Measurements from ENCODE around the gene SART3.

The SART3 gene

DNA sequence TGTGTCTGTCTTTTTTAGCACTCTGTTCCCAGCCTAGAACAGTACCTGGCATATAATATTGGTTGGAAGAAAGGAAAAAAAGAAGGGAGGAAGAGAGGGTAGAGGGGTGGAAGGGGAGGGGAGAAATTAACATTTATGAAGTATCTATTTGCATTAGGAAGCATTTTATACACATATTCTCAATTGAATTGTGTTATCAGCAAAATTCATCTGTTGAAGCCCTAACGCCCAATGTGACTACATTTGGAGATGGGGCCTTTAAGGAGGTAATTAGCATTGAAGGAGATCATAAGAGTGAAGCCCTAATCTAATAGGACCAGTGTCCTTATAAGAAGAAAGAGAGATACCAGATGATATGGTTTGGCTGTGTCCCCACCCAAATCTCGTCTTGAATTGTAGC, 76.1 kb downstream of the SART3 start:
- DNase-seq: no peak

DNA sequence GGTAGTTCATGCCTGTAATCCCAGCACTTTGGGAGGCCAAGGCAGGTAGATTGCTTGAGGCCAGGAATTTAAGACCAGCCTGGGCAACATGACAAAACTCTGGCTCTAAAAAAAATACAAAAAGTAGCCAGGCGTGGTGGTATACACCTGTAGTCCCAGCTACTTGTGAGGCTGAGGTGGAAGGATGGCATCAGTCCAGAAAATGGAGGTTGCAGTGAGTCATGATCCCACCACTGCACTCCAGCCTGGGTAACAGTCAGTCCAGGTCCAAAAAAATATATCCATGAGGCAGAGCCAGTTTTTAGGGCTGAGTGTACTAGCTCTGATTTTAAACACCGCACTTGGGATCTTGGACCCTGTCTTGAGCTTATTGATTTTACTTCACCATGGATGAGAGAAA, 76.5 kb downstream of the SART3 start:
- no peak for DNase-seq

DNA sequence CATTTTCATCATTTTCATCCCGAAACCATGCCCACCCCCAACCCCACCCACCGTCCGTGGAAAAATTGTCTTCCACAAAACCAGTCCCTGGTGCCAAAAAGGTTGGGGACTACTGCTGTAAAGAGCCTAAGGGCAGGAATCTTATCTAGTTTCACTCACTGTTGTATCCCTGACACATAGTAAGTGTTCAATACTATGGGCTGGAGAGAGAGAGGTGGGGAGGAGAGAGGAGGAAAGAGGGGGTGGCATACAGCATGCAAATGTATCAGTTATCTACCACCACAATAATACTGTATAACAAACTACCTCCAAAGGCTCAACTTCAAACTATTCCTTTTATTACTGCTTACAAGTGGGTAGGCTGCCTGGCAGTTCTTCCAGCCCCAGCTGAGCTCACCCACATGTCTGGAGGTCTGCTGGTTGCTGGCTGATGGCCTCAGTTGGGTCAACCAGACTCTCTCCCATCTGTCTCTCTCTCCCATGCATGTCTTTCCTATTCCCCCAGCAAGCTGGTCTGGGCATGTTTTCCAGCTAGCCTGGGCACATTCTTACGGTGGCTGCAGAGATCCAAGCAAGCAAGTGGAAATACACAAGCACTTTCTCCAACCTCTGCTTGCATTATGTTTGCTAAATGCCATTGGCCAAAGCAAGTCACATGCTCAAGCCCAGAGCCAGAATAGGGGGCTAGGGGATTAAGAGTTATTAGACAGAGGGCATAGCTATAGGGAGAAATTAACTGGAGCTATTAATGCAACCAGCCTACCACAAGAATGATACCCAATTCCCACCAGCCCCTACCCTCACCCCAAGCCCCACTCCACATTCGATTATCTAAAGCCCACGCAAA, 77.5 kb downstream of the SART3 start:
- no peak for DNase-seq

DNA sequence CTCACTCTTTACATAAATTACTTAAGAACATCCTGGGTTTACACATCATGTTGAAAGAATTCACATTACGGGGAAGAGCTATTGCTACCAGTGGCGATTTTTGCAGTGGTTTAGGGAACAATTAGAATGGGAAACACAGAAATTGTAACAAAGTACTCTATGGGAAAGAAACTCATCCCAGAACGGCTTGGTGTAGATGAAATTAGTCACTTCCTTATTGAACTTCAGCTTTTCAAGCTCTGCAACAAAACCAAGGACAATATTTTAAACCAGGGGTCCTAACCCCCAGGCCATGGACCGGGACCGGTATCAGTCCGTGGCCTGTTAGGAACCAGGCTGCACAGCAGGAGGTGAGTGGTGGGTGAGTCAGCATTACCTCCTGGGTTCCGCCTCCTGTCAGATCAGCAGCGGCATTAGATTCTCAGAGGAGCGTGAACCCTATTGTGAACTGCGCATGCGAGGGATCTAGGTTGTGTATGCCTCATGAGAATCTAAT, 78.2 kb downstream of the SART3 start:
- DNase-seq: no peak

DNA sequence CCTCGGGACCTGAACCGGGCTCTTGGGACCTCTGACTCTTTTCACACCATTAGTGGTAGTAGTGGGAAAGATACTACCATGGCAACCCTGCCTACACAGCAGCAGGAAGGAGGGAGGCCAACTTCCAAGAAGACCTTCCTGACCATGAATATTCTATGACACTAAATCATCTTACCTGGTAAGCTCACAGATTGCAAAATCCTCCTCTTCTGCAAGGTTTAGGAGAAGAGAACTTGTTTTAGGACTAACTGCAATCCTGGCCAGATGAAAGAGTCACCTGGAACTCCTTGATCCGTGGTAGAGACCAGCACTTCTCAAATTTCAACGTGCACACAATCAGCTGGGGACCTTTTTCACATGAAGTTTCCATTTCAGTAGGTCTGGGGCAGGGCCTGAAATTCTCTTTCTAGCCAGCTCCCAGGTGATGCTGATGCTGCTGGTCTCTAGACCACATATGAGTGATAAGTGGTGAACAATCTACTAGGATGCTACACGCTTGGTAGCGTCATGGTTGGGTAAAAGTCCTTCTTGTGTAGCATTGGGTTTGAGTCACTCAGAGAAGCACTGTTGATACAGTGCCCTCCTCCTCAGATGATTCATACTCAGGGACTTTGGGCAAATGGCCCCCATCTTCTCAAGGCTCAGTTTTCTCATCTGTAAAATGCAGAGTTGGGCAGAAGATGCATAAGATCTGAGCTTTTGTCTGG, 81.5 kb downstream of the SART3 start:
- no peak for DNase-seq

DNA sequence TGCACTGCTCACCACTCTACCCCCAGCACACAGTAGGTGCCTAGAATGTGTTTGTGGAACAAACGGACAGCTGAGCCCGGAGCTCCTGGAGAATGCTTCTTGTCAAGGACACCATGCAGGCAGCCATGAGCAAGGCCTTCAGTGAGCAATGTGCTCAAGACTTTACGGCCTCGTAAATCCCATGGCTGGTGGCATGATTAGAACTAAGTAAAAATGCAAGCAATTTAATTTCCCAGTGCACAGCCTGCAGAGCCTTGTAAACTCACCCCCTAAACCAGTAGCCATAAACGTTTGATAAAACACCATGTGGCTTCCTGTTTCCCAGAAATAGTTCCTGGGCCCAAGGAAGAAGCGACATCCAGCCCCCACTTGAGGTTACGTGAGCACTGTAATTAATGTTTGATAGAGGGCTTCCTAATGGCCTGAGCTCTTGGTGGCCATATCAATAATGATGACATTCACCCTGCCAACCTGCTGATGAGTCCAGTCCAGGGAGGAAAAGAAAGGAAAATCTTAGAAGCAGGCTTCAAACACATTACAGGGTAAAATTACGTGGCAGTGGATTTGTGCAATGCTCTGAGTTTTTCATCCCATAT, 82.3 kb downstream of the SART3 start:
- DNase-seq: no peak

DNA sequence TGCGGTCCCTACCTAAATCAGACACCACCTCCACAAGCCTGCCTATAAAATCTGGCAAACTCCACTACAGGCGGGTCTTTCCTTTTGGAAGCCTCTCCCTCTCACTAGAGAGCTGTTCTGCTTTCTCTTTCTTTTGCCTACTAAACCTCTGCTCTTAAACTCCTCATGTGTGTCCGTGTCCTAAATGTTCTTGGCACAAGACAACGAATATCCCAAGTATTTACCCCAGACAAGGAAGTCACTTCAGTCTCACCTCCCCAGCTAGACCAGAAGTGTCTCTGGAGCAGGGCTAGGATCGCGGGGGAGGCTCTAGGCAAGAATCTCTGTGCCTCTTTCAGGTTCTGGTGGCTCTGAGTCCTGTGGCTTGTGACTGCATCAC, 83.1 kb downstream of the SART3 start:
- no peak for DNase-seq

DNA sequence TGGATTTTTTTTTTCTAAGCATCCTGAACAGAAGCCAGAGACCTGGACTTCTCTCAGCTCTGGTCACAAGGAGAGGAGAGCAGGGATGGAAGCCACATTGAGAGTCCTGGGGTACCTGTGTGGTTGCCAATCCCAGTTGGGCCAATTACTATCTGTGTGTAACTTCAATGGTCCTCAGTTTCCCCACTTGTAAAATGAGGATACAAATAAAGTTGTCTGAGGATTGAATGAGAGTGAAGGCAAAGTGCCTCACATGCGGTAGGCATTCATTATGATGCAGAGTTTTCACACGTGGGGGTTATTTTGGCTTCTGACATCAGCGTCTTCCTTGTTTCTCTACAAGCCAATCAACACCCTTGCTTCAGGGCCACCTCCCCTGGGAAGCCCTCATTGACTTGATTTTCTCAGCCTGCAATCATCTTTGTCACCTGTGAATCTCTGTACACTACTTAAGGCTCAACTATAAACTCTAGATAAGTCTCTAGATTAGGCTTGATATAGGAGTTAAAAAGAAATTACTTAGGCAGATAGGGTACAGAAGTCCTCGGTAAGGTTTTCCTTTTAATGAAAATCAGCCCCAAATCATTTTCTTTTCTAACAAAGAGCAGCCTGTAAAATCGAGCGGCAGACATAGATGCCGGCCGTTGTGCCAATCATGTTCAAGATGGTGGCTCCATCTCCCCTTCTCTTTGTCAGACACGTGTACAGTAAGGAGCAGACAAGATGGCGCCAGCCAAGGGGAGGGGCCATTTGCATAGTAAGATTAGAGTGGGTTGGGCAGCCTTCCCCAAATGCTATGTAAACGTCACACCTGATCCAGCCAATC, 83.7 kb downstream of the SART3 start:
- DNase-seq: peak; percentile 31

DNA sequence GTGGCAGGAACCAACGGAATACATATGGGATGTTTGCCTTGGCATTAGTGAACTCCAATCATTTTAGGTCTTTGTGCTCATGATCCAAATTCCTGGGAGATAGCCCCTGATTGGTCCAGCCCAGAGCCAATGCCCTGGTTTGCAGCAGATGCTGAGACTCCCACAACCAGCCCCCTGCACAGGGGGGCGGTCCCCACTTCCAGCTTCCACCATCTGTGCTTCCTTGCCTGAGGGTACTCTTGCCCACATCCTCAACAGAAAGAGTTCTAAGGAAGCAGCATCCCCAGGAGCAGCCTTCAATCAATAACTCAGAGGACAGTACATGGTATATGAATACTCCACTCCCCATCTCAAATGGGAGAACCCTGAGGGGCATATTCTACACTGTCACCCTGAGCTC, 85.6 kb downstream of the SART3 start:
- no peak for DNase-seq

DNA sequence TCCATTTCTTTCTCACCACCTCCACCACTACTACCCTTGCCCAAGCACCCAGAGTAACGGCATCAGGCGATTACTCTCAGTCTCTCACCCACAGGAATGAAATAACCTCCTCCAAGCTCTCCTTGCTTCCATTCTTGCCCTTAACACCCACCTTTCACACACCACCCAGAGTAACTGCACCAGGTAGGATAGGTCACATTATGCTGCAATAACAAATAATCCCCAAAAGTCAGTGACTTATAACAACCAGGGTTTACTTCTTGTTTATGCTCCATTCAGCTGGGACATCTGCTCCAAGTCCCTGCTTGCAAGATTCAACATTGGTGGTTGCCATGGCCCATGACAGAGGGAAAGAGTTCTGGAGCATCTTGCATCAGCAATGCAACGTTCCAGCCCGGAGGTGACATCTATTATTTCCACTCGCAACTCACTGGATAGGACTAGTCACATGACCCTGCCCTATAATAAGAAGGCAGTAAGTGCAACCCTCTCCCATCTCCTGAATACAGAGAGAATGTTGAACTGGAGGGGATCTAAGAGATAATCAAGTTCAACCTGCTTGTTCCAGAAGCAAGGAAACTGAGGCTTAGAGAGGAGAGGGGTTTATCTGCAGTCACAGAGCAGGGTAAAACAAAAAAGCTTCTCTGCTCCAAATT, 87.4 kb downstream of the SART3 start:
- DNase-seq: no peak
